ENCODE results near the gene KCNC3.

KCNC3 gene

DNA sequence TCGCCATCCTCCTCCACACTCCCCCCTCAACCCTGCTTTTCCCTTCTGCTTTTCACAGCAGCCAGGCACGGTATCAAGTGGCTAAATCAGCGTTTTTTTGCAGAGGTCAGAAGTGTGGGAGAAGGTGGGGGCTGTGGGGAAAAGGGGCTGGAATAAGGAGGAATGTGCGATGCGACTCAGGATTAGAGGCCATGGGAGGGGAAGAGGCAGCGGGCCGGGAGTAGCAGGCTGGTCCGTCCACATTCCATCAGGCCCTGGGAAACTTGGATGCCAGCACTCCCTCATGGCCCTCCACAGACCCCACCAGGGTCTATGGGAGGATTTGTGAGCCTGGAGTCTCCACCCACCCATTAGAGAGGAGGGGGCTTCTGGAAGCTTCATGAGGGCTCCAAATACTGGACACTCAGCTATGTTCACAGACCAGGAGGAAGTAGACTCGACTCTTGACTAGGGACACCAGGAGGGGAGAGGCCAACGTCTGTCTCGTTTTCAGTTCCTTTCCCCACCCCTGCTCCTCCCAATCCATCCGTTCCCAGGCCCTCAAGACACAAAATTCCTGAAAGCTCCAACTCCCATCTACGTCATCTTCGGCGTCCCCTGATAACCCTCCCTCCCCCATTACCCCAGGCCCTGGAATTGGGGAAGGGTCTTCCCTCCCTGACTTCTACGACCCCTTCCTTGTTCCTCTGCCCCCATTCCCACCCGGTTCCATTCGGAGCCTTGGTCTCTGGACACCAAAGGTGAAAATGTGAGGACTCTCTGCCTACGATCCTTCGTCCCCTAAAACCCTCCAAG lies 3.3 kb upstream of the KCNC3 start:
- Histone ChIP-seq H4K20me1 (ENCODE audit: insufficient read depth, low read length) (no peaks in the 10 kb centered on the region), H3K9me3 (ENCODE audit: low read length) (no peaks in the 10 kb centered on the region), H2AFZ (ENCODE audit: low read length) (no peak overlapping the region), H3F3A (ENCODE audit: insufficient read depth, low read length) (peaks cover 4% of the 10 kb centered on the region; the same call in 1 of the 2 replicates), H3K36me3 (ENCODE audit: insufficient read depth, low read length) (peaks cover 29% of the 10 kb centered on the region; the same call in 1 of the 2 replicates), H3K9me2 (ENCODE audit: low read depth, low read length) (no peaks in the 10 kb centered on the region), H3K27me3 (ENCODE audit: insufficient read depth, low read length) (peaks cover under 1% of the 10 kb centered on the region; the same call in 1 of the 2 replicates), H3K27ac (ENCODE audit: low read depth, low read length, poor library complexity, severe bottlenecking) (peak overlapping the region; percentile 87), H3K4me3 (ENCODE audit: low read depth, low read length, poor library complexity, severe bottlenecking) (peak overlapping the region; percentile 69), H3K9ac (ENCODE audit: low read length) (peak overlapping the region; percentile 61), H3K4me1 (ENCODE audit: insufficient read depth, low read length, severe bottlenecking) (peaks cover 60% of the 10 kb centered on the region), H3K4me2 (ENCODE audit: low read length) (peak overlapping the region; percentile 87), H3K79me2 (ENCODE audit: insufficient read depth, low read length) (no peaks in the 10 kb centered on the region)
- no peak for TF ChIP-seq EZH2 (IDR thresholded peaks at IDR 0.05; ENCODE audit: borderline replicate concordance, low read length)
- TF ChIP-seq, protein P1, sequence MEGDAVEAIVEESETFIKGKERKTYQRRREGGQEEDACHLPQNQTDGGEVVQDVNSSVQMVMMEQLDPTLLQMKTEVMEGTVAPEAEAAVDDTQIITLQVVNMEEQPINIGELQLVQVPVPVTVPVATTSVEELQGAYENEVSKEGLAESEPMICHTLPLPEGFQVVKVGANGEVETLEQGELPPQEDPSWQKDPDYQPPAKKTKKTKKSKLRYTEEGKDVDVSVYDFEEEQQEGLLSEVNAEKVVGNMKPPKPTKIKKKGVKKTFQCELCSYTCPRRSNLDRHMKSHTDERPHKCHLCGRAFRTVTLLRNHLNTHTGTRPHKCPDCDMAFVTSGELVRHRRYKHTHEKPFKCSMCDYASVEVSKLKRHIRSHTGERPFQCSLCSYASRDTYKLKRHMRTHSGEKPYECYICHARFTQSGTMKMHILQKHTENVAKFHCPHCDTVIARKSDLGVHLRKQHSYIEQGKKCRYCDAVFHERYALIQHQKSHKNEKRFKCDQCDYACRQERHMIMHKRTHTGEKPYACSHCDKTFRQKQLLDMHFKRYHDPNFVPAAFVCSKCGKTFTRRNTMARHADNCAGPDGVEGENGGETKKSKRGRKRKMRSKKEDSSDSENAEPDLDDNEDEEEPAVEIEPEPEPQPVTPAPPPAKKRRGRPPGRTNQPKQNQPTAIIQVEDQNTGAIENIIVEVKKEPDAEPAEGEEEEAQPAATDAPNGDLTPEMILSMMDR (IDR thresholded peaks at IDR 0.05; ENCODE audit: low read length) = no peak

DNA sequence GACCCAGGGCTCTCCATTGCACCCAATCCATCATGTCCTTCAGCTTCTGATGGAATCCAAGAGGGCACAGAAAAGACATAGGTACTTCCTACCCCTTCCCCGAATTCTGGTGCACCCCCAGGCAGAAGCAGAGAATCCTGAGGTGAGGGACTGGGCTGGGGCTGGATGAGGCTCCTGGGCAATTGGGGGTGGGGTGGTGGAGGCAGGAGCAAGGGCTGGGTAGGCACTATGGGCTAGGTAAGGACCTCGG lies 2.7 kb upstream of the KCNC3 start:
- TF ChIP-seq EZH2 (IDR thresholded peaks at IDR 0.05; ENCODE audit: borderline replicate concordance, low read length) = no peak
- TF ChIP-seq, protein P1 (IDR thresholded peaks at IDR 0.05; ENCODE audit: low read length) = no peak
- H3K27ac ChIP-seq (ENCODE audit: low read depth, low read length, poor library complexity, severe bottlenecking) = peak overlapping the region; percentile 87
- peaks cover 4% of the 10 kb centered on the region; the same call in 1 of the 2 replicates for H3F3A ChIP-seq (ENCODE audit: insufficient read depth, low read length)
- H3K27me3 ChIP-seq (ENCODE audit: insufficient read depth, low read length) = peaks cover 6% of the 10 kb centered on the region; the same call in 1 of the 2 replicates
- no peaks in the 10 kb centered on the region for H3K79me2 ChIP-seq (ENCODE audit: insufficient read depth, low read length)
- no peaks in the 10 kb centered on the region for H4K20me1 ChIP-seq (ENCODE audit: insufficient read depth, low read length)
- no peak overlapping the region for H2AFZ ChIP-seq (ENCODE audit: low read length)
- H3K36me3 ChIP-seq (ENCODE audit: insufficient read depth, low read length) = peaks cover 23% of the 10 kb centered on the region; the same call in 1 of the 2 replicates
- no peaks in the 10 kb centered on the region for H3K9me2 ChIP-seq (ENCODE audit: low read depth, low read length)
- peak overlapping the region; percentile 61 for H3K9ac ChIP-seq (ENCODE audit: low read length)
- H3K4me1 ChIP-seq (ENCODE audit: insufficient read depth, low read length, severe bottlenecking) = peaks cover 65% of the 10 kb centered on the region
- H3K9me3 ChIP-seq (ENCODE audit: low read length) = no peaks in the 10 kb centered on the region
- H3K4me2 ChIP-seq (ENCODE audit: low read length) = peak overlapping the region; percentile 87
- peak overlapping the region; percentile 69 for H3K4me3 ChIP-seq (ENCODE audit: low read depth, low read length, poor library complexity, severe bottlenecking)

DNA sequence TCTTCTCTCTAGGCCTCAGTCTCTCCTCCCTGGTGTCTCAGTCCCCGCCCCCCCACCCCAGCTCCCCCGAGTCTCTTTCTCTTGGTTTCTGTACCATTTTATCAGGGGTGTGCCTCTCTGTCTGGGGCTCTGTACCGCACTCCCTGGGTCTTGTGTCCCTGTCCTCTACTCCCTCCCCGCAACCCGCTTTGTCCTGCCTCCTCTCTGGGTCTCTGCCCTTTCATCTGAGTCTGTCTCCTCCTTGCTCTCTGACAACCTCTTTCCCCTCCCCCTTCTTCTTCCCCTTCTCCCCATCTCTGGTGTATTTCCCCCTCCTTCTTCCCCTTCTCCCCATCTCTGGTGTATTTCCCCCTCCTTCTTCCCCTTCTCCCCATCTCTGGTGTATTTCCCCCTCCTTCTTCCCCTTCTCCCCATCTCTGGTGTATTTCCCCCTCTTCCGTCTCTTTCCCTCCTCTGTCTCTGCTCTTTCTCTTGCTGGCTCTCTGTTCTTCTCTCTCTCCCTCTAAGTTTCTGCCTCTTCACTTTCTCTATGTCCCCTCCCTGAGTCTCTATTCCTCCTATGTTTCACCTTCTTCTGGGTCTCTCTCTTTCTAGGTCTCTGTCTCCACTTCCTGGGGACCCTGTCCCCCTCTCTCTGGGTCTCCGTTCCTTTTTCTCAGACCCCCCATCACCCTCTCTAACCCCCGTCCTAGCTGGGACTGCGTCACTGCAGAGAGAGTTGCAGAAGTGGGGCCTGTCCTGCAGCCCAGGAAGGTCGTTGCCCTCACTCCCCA lies 2.2 kb upstream of the KCNC3 start:
- Histone ChIP-seq H4K20me1 (ENCODE audit: insufficient read depth, low read length) (no peaks in the 10 kb centered on the region), H3K4me2 (ENCODE audit: low read length) (peak overlapping the region; percentile 87), H3K9me3 (ENCODE audit: low read length) (no peaks in the 10 kb centered on the region), H3K27ac (ENCODE audit: low read depth, low read length, poor library complexity, severe bottlenecking) (peak overlapping the region; percentile 87), H3K4me3 (ENCODE audit: low read depth, low read length, poor library complexity, severe bottlenecking) (peak overlapping the region; percentile 69), H3K9me2 (ENCODE audit: low read depth, low read length) (no peaks in the 10 kb centered on the region), H3F3A (ENCODE audit: insufficient read depth, low read length) (peaks cover 4% of the 10 kb centered on the region; the same call in 1 of the 2 replicates), H3K4me1 (ENCODE audit: insufficient read depth, low read length, severe bottlenecking) (peaks cover 70% of the 10 kb centered on the region), H2AFZ (ENCODE audit: low read length) (no peak overlapping the region), H3K27me3 (ENCODE audit: insufficient read depth, low read length) (peaks cover 8% of the 10 kb centered on the region), H3K9ac (ENCODE audit: low read length) (peak overlapping the region; percentile 61), H3K36me3 (ENCODE audit: insufficient read depth, low read length) (peaks cover 21% of the 10 kb centered on the region; the same call in 1 of the 2 replicates), H3K79me2 (ENCODE audit: insufficient read depth, low read length) (no peaks in the 10 kb centered on the region)
- TF ChIP-seq, protein P1 (IDR thresholded peaks at IDR 0.05; ENCODE audit: low read length) = no peak
- no peak for TF ChIP-seq EZH2 (IDR thresholded peaks at IDR 0.05; ENCODE audit: borderline replicate concordance, low read length)
